GM12874 (cell line): ENCODE results near the gene PARP14.

Experiments used
- CTCF ChIP-seq: IDR thresholded peaks from 2 replicates; pipeline ENCODE4 v1.5.1; 2011; ENCODE audit warnings: low read depth, mild to moderate bottlenecking, control low read depth, low read length, moderate library complexity; ENCODE audit not compliant: insufficient read depth

PARP14 gene

GRCh38 chr3:122661633-122662032 is 19.0 kb upstream of the PARP14 start:
- TF ChIP-seq CTCF, result no peak

GRCh38 chr3:122662505-122662904 is 18.1 kb upstream of the PARP14 start:
- TF ChIP-seq CTCF, result no peak

- TF ChIP-seq CTCF, result no peak
Measured at GRCh38 chr3:122665226-122665786, 15.3 kb upstream of the PARP14 start.

- no peak for TF ChIP-seq CTCF
Measured at GRCh38 chr3:122665881-122666280, 14.8 kb upstream of the PARP14 start.

- TF ChIP-seq CTCF, result no peak
Measured at GRCh38 chr3:122668930-122669730, 11.5 kb upstream of the PARP14 start.

- no peak for TF ChIP-seq CTCF
Measured at GRCh38 chr3:122671553-122671952, 9.1 kb upstream of the PARP14 start.

GRCh38 chr3:122674339-122674738 is 6.3 kb upstream of the PARP14 start:
- TF ChIP-seq CTCF, result no peak
